Fibroblast of the aortic adventitia (primary cell): ENCODE results near the gene MAN2B2. TPM values are rescaled to one million over a fixed set of nuclear protein-coding genes. Genes with fewer than 3 reads are reported as not detected.

Experiments
- DNase-seq: peaks from one replicate; pipeline ENCODE4 v3.0.0-alpha.2; 2010; ENCODE audit warnings: low read depth
- H3K4me3 ChIP-seq: 2 replicates; pipeline ENCODE4 v1.5.1; 2011; ENCODE audit warnings: low read depth, mild to moderate bottlenecking, control low read depth, low read length, moderate library complexity
- CTCF ChIP-seq: IDR thresholded peaks from 2 replicates; pipeline ENCODE4 v1.5.1; 2011; ENCODE audit warnings: mild to moderate bottlenecking, low read length, control low read depth, inconsistent platforms; ENCODE audit not compliant: insufficient read depth
- total RNA-seq: library from RNA; depleted of rRNA; stranded (reverse); fragments of >200 nt; gene quantifications from 2 replicates; pipeline ENCODE4 v1.2.3, GENCODE V29; 2012; ENCODE audit warnings: low replicate concordance

The MAN2B2 gene
- total RNA-seq, 1 donor, result 25.9 TPM

- TF ChIP-seq CTCF, result no peak
- no peak for DNase-seq
- no peak overlapping the region for H3K4me3 ChIP-seq
Measured at GRCh38 chr4:6529021-6529420, 46.0 kb upstream of the MAN2B2 start.

GRCh38 chr4:6530301-6530700, 44.7 kb upstream of the MAN2B2 start:
- no peak for DNase-seq
- no peak overlapping the region for H3K4me3 ChIP-seq
- no peak for TF ChIP-seq CTCF

- DNase-seq, result no peak
- TF ChIP-seq CTCF, result no peak
- no peak overlapping the region for H3K4me3 ChIP-seq
Measured at GRCh38 chr4:6530964-6531363, 44.0 kb upstream of the MAN2B2 start.

GRCh38 chr4:6532102-6532501, 42.9 kb upstream of the MAN2B2 start:
- no peak overlapping the region for H3K4me3 ChIP-seq
- no peak for TF ChIP-seq CTCF
- DNase-seq, result no peak

GRCh38 chr4:6532658-6533057, 42.3 kb upstream of the MAN2B2 start:
- TF ChIP-seq CTCF, result no peak
- no peak for DNase-seq

GRCh38 chr4:6534050-6534449, 40.9 kb upstream of the MAN2B2 start:
- no peak overlapping the region for H3K4me3 ChIP-seq
- DNase-seq, result no peak
- no peak for TF ChIP-seq CTCF

More at GRCh38 chr4:6532658-6533057, 42.3 kb upstream of the MAN2B2 start:
- no peak overlapping the region for H3K4me3 ChIP-seq

- no peak for TF ChIP-seq CTCF
- no peak for DNase-seq
- H3K4me3 ChIP-seq, result no peak overlapping the region
Measured at GRCh38 chr4:6534618-6535328, 40.2 kb upstream of the MAN2B2 start.
